OCI-M2 (cell line): Measurements from ENCODE around the gene ARHGEF4.

Experiments
- DNase-seq: peaks from one replicate; lab custom pipeline; 2025; ENCODE audit not compliant: unreplicated experiment; lab: John Stamatoyannopoulos, UW

ARHGEF4 gene

GRCh38 chr2:130850788-130851623, 14.3 kb downstream of the ARHGEF4 start:
- DNase-seq, result no peak

GRCh38 chr2:130851624-130852382, 15.1 kb downstream of the ARHGEF4 start:
- no peak for DNase-seq

GRCh38 chr2:130852521-130853115, 15.9 kb downstream of the ARHGEF4 start:
- no peak for DNase-seq

DNA sequence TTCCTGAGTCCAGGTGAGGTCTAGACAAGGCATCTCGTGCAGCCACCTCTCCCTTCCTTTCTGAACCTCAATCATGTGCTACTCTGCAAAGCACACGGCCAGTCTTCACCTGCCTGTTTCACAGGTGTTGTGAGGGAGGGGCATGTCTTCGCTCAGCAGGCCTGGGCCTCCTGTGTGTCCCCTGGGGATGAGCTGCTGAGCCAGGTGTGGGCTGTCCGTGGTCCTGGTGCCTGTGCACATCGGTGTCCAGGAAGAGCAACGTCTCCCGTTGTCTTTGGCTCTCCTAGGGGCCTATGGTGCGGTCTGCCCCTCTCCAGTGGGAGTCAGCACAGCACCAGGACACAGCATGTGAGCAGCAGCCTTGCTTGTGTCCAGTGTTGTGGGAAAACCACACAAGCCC, 16.7 kb downstream of the ARHGEF4 start:
- DNase-seq, result no peak

- no peak for DNase-seq
Measured at GRCh38 chr2:130854301-130854700, 17.6 kb downstream of the ARHGEF4 start.

DNA sequence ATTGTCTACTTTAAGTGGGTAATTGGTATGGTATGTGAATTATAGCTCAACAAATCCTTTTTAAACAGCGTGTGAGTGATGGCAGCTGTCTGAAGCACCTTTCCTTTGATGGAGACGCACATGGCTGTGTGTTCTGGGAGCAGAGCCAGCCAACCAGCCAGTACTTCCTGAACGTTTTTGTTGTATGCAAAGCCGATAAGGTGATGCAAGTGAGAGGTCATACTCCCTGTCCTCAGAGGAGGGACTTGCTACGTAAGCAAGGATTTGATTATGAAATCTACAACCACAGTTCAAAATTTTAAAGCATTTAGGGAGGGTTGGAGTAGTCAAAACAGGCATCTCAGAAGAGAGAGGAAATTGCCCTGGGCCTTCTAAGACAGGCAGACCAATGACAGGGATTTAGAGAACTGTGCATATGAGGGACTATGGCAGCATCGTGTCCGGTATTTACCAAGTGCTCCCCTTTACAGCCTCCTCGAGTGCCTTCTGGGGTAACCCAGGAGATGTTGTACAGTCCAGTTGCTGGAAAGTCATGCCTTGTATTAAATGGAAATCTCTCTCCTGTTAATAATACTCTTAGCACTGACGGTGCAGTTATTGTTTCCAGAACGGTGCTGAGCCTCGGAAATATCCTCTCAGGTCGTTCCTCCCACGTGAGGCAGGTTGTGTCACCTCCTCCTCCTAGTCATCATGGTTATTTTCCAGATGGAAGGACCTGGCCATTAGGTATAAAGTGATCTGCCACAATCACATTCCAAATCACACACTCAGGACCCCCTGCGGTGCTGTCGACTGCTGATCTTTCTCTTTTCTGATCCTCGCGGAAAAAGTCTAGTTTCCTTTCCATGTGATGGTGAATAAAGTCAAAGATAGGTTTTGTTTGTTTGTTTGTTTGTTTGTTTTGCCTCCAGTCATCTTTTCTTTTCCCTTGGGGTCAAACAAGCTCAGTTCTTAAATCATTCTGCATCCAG, 28.4 kb downstream of the ARHGEF4 start:
- no peak for DNase-seq

DNA sequence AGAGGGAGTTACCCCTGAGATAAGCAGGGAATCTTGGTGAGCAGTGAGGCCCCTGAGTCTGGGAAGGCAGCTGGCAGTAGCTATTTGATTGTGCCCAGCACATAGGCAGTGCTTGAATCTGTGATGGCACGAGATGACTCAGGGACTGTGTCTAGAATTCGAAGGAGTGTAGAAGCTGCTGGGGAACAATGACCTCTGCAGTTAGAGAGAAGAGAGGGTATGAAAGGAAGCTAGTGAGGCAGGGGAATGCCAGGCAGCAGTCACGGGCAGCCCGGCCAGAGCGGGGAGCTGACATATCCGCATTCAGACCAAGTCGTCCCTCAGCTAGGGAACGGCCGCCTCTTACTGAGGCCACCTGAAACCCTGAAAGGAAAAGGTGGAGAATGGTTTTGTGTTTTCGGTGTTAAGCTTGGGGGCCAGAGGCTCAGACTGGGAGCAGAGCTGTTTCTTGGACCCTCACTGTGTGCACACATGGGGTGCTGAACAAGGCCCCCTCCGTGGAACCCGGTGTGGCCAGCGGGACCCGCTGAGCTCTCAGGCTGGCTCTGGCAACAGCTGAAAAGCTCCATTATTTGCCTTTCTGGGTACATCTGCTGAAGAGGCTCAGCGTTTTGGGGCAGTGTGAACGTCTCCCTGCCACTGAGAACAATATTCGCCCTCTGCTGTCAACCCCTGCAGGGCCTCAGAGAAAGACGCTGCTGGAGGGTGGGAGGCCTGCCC, 32.9 kb downstream of the ARHGEF4 start:
- DNase-seq, result no peak

DNA sequence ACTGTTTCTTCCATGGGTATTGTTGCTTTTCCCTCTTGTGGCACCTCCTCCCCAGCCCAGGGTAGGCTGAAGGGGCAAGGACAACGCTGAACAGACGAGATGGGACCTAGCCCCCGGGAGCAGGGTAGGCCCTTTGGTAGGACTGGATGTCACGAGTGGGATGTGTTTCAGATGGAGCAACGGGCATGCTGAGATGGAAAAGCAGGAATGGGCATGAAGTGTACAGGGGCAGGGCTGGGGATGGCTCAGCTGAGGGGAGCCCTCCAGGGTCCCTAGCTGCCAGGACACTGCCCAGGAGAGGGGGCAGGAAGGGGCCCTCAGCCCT, 33.4 kb downstream of the ARHGEF4 start:
- DNase-seq, result no peak

GRCh38 chr2:130870779-130871178, 34.1 kb downstream of the ARHGEF4 start:
- no peak for DNase-seq

DNA sequence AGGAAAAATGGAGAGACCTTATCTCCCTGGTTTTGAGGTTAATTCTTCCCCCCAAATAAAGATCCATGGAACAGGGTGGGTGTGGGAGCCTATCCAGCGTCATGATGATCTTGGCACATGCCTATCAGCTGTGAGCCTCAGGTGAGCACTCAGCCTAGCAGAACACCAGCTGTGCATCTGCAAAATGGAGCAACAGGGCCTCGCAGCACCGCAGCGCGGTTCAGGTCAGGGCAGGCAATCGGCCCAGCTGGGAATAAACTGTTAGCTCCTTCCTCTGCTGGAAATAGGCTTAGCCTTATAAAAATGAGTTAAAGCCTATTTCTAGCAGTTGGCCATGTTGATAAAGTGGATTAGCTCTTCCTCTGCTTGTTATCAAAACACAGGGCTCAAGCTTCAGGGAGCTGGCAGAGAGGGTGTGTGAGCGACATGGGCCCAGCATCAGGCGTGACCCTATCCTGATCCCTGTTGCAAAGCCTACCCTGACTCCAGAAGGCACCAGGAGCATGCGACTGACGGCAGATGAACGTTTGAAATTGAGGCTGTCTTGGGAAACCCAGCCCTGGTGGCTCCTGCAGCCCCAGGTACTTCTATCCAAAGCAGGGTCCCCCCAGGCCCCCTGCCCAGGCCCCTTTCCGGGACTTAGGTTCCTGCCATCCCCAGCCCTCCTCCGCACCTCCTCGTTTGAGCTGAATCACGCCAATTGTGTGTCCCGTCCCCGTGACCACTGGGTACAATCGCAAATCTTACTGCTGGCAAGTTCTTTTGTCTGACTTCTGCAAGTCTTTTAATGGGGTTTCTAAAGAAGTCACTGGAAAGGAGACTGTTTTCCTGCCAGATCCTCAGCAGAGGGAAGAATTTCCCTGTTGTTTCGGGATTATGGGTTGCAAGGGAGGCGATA, 35.4 kb downstream of the ARHGEF4 start:
- no peak for DNase-seq

DNA sequence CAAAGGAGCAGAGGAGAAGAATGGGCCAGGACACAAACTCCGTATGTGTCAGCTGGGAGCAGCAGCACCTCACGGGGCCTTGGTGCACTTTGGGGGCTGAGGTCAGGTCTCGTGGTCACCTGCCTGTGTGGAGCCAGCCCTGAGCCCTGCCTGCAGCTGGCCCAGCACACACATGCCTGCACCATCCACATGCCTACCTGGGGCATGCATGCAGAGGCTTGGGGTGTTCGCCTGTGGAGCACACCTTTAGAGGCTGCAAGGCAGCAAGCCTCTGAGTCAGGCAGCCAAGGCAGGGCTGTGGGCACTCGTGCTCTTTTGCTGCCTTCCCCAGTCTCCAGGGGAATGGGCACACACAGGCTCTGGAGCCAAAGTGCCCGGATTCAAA, 36.0 kb downstream of the ARHGEF4 start:
- DNase-seq, result no peak

DNA sequence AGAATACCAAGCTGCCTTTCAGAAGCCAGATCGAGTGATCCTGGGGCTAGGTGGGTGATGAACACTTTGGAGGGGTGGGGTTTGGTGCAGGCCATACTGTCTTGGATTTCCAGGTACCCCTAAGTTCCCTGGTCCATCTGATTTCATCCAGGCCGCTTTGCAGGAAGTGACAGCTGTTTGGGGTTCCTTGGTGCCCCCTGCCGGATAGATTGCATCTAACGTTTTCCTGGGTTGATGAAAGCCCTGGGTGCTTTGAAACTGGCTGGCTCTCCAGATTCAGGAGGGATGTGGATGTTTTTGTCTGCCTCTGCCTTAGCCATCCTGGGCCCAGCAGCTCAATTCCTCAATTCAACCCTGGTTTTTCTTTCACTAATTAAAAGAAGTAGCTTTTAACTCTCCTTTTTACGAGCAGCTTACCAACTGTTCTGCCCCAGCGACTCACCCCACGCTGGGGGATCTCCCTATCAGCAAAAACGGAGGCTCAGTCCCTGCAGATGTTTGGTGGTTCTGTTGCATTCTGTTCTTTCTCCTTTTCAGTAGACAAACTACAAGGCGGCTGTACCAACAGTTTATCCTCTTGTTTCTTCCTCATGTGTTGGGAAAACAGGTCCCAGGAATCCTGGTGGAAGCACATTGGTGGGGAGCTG, 37.1 kb downstream of the ARHGEF4 start:
- no peak for DNase-seq

DNA sequence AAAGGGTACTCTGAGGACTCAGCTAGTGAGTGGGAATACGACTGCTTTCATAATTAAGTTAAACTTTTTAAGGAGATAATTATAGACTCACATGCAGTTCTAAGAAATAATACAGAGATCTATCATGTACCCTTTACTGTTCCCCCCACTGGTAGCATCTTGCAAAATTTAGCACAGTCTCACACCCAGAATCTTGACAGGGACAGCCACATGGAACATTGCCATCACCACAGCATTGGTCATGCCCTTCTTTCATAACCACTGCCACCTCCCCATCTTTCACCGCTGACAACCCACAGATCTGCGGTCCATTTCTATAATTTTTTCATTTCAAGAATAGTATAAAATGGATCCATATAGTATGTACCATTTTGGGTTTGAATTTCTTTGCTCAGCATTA, 37.8 kb downstream of the ARHGEF4 start:
- no peak for DNase-seq

DNA sequence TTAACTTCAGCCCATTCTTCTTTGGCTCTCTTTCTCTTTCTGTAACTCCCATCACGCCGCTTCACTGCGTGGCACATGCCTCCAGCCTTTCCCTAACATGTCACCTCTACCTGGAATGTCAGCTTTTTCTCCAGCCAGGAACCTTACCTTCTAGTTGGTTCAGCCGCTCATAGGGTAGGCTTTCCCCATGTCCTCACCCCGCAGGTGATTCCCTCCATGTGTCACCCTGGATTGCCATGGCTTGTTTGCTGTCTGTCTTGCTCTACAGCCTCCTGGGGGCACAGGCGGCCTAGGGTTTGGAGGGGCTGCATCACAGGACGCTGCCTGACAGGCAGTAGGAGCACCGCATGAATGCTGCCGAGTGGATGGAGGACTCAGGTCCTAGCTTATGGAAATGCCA, 39.2 kb downstream of the ARHGEF4 start:
- no peak for DNase-seq

GRCh38 chr2:130877258-130877657, 40.5 kb downstream of the ARHGEF4 start:
- no peak for DNase-seq

GRCh38 chr2:130878316-130878715, 41.6 kb downstream of the ARHGEF4 start:
- no peak for DNase-seq

GRCh38 chr2:130878933-130879332, 42.2 kb downstream of the ARHGEF4 start:
- DNase-seq, result no peak

DNA sequence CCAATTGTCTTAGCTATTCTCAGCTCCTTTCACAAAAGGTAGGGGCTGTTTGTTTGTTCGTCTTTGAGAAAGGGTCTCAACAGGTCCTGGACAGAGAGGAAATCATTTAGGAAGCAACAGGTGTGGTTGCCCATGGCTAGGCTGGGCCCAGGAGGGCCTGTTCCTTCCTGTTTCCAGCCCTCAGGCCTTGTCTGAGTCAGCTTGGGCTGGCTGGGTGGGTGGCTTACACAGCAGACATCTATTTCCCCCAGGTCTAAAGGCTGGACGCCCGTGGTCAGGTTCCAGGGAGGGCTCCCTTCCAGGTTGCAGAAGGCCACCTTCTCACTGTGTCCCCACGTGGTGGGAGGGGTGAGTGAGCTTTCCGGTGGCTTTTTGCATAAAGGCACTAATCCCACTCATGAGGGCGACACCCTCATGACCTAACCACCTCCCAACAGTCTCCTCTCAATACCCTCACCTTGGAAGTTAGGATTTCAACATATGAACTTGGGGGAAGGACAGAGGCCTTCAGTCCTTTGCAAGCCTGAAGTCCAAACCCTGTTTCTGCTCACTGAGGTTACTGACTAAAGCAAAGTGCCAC, 45.5 kb downstream of the ARHGEF4 start:
- DNase-seq, result no peak

GRCh38 chr2:130882991-130883390, 46.3 kb downstream of the ARHGEF4 start:
- no peak for DNase-seq
